Parathyroid adenoma (tissue), 2 donors: ENCODE data around the gene IRGQ.

Experiments
- H2AFZ ChIP-seq: fragments of 300-600 bp; sonication (generic); one replicate; pipeline ENCODE4 v1.7.0; 2017; ENCODE audit warnings: antibody characterized with exemption, mild to moderate bottlenecking
- H3K27ac ChIP-seq: fragments of 300-600 bp; sonication (generic); one replicate; pipeline ENCODE4 v1.7.0; 2017
- H3K27me3 ChIP-seq: fragments of 300-600 bp; sonication (generic); one replicate; pipeline ENCODE4 v1.7.0; 2017; ENCODE audit warnings: low read length; ENCODE audit not compliant: control insufficient read depth, insufficient read depth
- H3K36me3 ChIP-seq: fragments of 300-600 bp; sonication (generic); one replicate; pipeline ENCODE4 v1.7.0; 2017; ENCODE audit warnings: low read length; ENCODE audit not compliant: control insufficient read depth, insufficient read depth
- H3K4me1 ChIP-seq: fragments of 300-600 bp; sonication (generic); one replicate; pipeline ENCODE4 v1.7.0; 2017; ENCODE audit warnings: control low read depth
- H3K4me2 ChIP-seq: fragments of 300-600 bp; sonication (generic); one replicate; pipeline ENCODE4 v1.7.0; 2017; ENCODE audit warnings: low read length
- H3K4me3 ChIP-seq: fragments of 300-600 bp; sonication (generic); one replicate; pipeline ENCODE4 v1.7.0; 2017; ENCODE audit warnings: low read depth, low read length
- H3K79me2 ChIP-seq: fragments of 300-600 bp; sonication (generic); one replicate; pipeline ENCODE4 v1.7.0; 2017; ENCODE audit warnings: control low read depth
- H3K9ac ChIP-seq: fragments of 300-600 bp; sonication (generic); one replicate; pipeline ENCODE4 v1.7.0; 2017; ENCODE audit warnings: mild to moderate bottlenecking
- H3K9me3 ChIP-seq: fragments of 300-600 bp; sonication (generic); one replicate; pipeline ENCODE4 v1.7.0; 2017; ENCODE audit warnings: low read length; ENCODE audit not compliant: control insufficient read depth
- CTCF ChIP-seq: fragments of 300-600 bp; sonication (generic); IDR thresholded peaks from one replicate; pipeline ENCODE4 v1.7.0; 2017; ENCODE audit warnings: antibody characterized with exemption, mild to moderate bottlenecking
- donor health status: primary hyperparathyroidism.

The IRGQ gene

GRCh38 chr19:43584484-43584883 is 11.4 kb downstream of the IRGQ start:
- no peak overlapping the region for H3K27ac ChIP-seq
- H3K4me1 ChIP-seq = peaks cover 17% of the 10 kb centered on the region
- no peaks in the 10 kb centered on the region for H3K9me3 ChIP-seq
- no peaks in the 10 kb centered on the region for H3K79me2 ChIP-seq
- H2AFZ ChIP-seq = no peak overlapping the region
- TF ChIP-seq CTCF = no peak
- H3K27me3 ChIP-seq = no peaks in the 10 kb centered on the region
- H3K9ac ChIP-seq = no peak overlapping the region
- no peak overlapping the region for H3K4me3 ChIP-seq
- H3K36me3 ChIP-seq = no peaks in the 10 kb centered on the region
- H3K4me2 ChIP-seq = no peak overlapping the region

DNA sequence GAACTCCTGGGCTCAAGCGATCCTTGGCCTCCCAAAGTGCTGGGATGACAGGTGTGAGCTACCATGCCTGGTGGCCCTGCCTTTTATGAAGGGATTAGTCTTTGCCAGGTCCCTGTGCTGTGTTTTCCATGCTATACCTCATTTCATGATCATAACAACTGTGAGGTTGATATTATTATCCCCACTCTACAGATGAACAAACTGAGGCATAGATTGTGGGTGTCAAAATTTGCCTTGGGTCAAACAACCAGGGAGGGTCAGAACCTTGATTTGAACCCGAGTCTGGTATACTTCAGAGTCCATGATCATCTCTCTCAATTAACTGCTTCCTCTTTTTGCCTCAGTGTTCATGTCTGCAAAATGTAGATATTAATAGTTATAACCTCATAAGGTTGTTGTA is 13.4 kb downstream of the IRGQ start:
- Histone ChIP-seq H3K36me3 (no peaks in the 10 kb centered on the region), H3K4me1 (peaks cover 17% of the 10 kb centered on the region), H2AFZ (no peak overlapping the region), H3K27me3 (no peaks in the 10 kb centered on the region), H3K79me2 (no peaks in the 10 kb centered on the region), H3K4me3 (no peak overlapping the region), H3K27ac (no peak overlapping the region), H3K9me3 (no peaks in the 10 kb centered on the region), H3K4me2 (no peak overlapping the region), H3K9ac (no peak overlapping the region)
- no peak for TF ChIP-seq CTCF

DNA sequence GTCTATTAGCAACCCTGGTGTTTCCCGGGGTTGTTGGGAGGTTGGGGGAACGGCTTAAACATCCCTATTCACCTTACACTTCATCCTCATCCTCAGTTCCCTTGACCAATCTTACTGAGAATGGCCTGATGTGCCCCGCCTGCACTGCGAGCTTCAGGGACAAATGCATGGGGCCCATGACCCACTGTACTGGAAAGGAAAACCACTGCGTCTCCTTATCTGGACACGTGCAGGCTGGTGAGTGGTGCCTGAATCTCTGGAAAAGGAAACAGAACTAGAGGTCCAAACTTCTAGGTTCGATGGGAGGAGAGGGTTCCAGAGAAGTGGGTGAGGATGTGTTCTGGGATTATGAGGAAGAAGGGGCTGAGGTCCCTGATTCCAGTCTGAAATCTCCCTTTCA is 14.5 kb downstream of the IRGQ start:
- no peak for TF ChIP-seq CTCF
- Histone ChIP-seq H3K9ac (no peak overlapping the region), H3K27me3 (no peaks in the 10 kb centered on the region), H3K36me3 (no peaks in the 10 kb centered on the region), H3K4me3 (no peak overlapping the region), H3K4me1 (peaks cover 11% of the 10 kb centered on the region), H2AFZ (no peak overlapping the region), H3K27ac (no peak overlapping the region), H3K9me3 (no peaks in the 10 kb centered on the region), H3K4me2 (no peak overlapping the region), H3K79me2 (no peaks in the 10 kb centered on the region)

GRCh38 chr19:43578787-43579186 is 17.1 kb downstream of the IRGQ start:
- Histone ChIP-seq H3K36me3 (no peaks in the 10 kb centered on the region), H3K27ac (no peak overlapping the region), H3K9ac (no peak overlapping the region), H3K9me3 (no peaks in the 10 kb centered on the region), H3K27me3 (no peaks in the 10 kb centered on the region), H3K4me2 (no peak overlapping the region), H3K79me2 (peaks cover under 1% of the 10 kb centered on the region), H3K4me1 (no peaks in the 10 kb centered on the region), H2AFZ (no peak overlapping the region), H3K4me3 (no peak overlapping the region)
- TF ChIP-seq CTCF = no peak

GRCh38 chr19:43575955-43576878 is 19.7 kb downstream of the IRGQ start:
- no peak for TF ChIP-seq CTCF
- Histone ChIP-seq H3K9ac (no peak overlapping the region), H3K79me2 (peaks cover 10% of the 10 kb centered on the region), H3K9me3 (no peaks in the 10 kb centered on the region), H3K36me3 (no peaks in the 10 kb centered on the region), H3K4me3 (peak overlapping the region; percentile 90), H3K4me1 (no peaks in the 10 kb centered on the region), H3K27me3 (no peaks in the 10 kb centered on the region), H3K27ac (peak overlapping the region; percentile 31), H2AFZ (peak overlapping the region; percentile 85), H3K4me2 (peak overlapping the region; percentile 79)
